Stomach (tissue), 4 donors: ENCODE results near the gene PALD1.

ENCODE experiments used
- EP300 ChIP-seq: sonication (generic); formaldehyde crosslinking; IDR thresholded peaks from one replicate; pipeline ENCODE4 v1.6.1; 2017; ENCODE audit warnings: antibody characterized with exemption
- POLR2A ChIP-seq, 4 donors: fragments of 450-650 bp; IDR thresholded peaks; one replicate each; pipeline ENCODE4 v1.6.1; 2016; ENCODE audit warnings: antibody characterized with exemption in 4 of 4, control low read depth in 2 of 4, mild to moderate bottlenecking in 1 of 4, moderate library complexity in 1 of 4
- TF ChIP-seq, protein P1 (sequence below), 7 experiments: fragments of 450-650 bp in 4 of 7; fragments of 200-600 bp in 3 of 7; sonication (generic) in 3 of 7; IDR thresholded peaks; one replicate each; pipeline ENCODE4 v1.5.1; 2016 to 2019; ENCODE audit warnings: antibody characterized with exemption in 7 of 7, control low read depth in 2 of 7, mild to moderate bottlenecking in 1 of 7

DNA sequence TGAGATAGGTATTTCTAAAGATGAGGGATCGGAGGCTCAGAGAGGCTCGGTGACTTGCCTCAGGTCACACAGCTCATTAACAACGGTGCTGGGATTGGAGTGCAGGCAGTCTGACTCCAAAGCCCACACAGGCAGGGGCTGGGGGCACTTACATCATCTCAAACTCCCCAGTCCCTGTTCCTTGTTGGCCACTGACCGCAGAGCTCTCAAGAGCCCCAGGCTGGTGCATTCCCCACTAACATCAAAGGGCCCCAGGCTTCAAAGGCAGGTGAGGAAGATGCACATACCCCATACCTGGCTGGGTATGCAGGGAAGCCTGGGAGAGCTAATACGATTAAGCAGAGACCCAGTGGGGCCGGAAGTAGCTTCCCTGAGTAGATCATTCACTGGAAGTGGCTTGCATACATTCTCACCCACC is 23.3 kb upstream of the PALD1 start:
- TF ChIP-seq, protein P1, sequence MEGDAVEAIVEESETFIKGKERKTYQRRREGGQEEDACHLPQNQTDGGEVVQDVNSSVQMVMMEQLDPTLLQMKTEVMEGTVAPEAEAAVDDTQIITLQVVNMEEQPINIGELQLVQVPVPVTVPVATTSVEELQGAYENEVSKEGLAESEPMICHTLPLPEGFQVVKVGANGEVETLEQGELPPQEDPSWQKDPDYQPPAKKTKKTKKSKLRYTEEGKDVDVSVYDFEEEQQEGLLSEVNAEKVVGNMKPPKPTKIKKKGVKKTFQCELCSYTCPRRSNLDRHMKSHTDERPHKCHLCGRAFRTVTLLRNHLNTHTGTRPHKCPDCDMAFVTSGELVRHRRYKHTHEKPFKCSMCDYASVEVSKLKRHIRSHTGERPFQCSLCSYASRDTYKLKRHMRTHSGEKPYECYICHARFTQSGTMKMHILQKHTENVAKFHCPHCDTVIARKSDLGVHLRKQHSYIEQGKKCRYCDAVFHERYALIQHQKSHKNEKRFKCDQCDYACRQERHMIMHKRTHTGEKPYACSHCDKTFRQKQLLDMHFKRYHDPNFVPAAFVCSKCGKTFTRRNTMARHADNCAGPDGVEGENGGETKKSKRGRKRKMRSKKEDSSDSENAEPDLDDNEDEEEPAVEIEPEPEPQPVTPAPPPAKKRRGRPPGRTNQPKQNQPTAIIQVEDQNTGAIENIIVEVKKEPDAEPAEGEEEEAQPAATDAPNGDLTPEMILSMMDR (IDR thresholded peaks at IDR 0.05) = no peak
- TF ChIP-seq EP300 (no peak), POLR2A (IDR thresholded peaks at IDR 0.05) (no peak)
